ENCODE results near the gene STK39.

Gene STK39

DNA sequence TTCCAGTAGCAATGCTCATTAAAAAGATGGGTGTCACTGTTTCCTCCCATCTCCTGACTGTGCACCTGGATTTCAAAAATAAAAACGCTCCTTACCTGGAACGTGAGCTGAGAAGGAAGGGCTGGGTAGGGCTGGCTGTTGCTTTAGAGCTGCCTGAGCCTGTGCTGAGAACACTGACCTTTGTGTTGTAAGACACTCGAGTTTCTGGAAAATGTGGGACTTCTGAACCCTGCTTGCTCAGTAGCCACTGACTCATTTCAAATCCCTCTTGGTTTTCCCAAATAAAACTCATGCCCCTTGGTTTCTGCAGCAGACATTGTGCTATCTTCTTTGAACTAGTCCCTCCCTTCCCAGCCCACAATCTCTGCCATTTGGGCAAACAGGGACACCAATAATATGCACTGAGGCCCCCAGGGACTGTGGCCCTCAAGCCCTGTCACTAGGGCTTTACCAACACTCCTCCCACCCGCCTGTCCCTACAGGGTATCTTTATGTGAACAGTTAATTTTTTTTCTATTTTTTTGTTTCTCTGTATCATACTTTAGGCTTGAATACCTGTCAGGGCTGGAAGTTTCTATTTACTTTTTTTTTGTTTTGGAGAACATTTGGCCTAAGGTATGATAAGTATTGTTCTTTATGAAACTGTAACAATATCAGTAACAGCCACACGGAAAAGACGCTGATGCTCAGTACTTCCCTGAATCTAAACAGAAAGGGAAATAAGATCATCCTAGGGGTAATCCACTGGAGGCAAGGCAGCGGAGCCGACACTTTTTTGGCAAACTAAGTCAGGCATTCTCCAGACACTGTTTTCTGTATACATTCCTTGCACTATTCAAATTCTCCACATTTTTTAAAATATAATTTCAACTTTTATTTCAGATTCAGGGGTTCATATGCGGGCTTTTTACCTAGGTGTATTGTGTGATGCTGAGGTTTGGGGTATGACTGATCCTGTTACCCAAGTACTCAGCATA is 280.2 kb downstream of the STK39 start:
- Histone ChIP-seq H3K36me3 (ENCODE audit: control insufficient read depth in 1 of 2, insufficient read depth in 2 of 2, low read length in 2 of 2) (peaks cover 4 to 10% of the 10 kb centered on the region in 2 donors), H3K27ac (ENCODE audit: low read depth, low read length) (no peak overlapping the region), H3K9me3 (ENCODE audit: control insufficient read depth in 1 of 2, low read length in 2 of 2) (peaks cover 7 to 9% of the 10 kb centered on the region in 2 donors), H3K4me1 (ENCODE audit: control insufficient read depth in 1 of 2, insufficient read depth in 2 of 2, low read length in 2 of 2) (peaks cover 5 to 9% of the 10 kb centered on the region in 2 donors), H3K4me3 (ENCODE audit: low read depth in 1 of 2, low read length in 2 of 2) (no peak overlapping the region), H3K27me3 (ENCODE audit: control insufficient read depth in 1 of 2, insufficient read depth in 2 of 2, low read length in 2 of 2) (no peaks in the 10 kb centered on the region), H3K9ac (ENCODE audit: low read depth in 1 of 2, low read length in 2 of 2) (no peak overlapping the region)

GRCh38 chr2:167965907-167966761 is 281.3 kb downstream of the STK39 start:
- peaks cover 5 to 9% of the 10 kb centered on the region in 2 donors for H3K4me1 ChIP-seq (ENCODE audit: control insufficient read depth in 1 of 2, insufficient read depth in 2 of 2, low read length in 2 of 2)
- peaks cover 4 to 7% of the 10 kb centered on the region in 2 donors for H3K36me3 ChIP-seq (ENCODE audit: control insufficient read depth in 1 of 2, insufficient read depth in 2 of 2, low read length in 2 of 2)
- H3K9me3 ChIP-seq (ENCODE audit: control insufficient read depth in 1 of 2, low read length in 2 of 2): no peaks in the 10 kb centered on the region
- no peak overlapping the region for H3K4me3 ChIP-seq (ENCODE audit: low read depth in 1 of 2, low read length in 2 of 2)
- no peak overlapping the region for H3K27ac ChIP-seq (ENCODE audit: low read depth, low read length)
- no peaks in the 10 kb centered on the region for H3K27me3 ChIP-seq (ENCODE audit: control insufficient read depth in 1 of 2, insufficient read depth in 2 of 2, low read length in 2 of 2)
- H3K9ac ChIP-seq (ENCODE audit: low read depth in 1 of 2, low read length in 2 of 2): no peak overlapping the region

GRCh38 chr2:167964650-167965413 is 282.6 kb downstream of the STK39 start:
- H3K9me3 ChIP-seq (ENCODE audit: control insufficient read depth in 1 of 2, low read length in 2 of 2): no peaks in the 10 kb centered on the region
- peaks cover 5 to 9% of the 10 kb centered on the region in 2 donors for H3K4me1 ChIP-seq (ENCODE audit: control insufficient read depth in 1 of 2, insufficient read depth in 2 of 2, low read length in 2 of 2)
- peaks cover 10% of the 10 kb centered on the region in 2 donors for H3K36me3 ChIP-seq (ENCODE audit: control insufficient read depth in 1 of 2, insufficient read depth in 2 of 2, low read length in 2 of 2)
- no peak overlapping the region for H3K9ac ChIP-seq (ENCODE audit: low read depth in 1 of 2, low read length in 2 of 2)
- H3K4me3 ChIP-seq (ENCODE audit: low read depth in 1 of 2, low read length in 2 of 2): no peak overlapping the region
- H3K27ac ChIP-seq (ENCODE audit: low read depth, low read length): no peak overlapping the region
- no peaks in the 10 kb centered on the region for H3K27me3 ChIP-seq (ENCODE audit: control insufficient read depth in 1 of 2, insufficient read depth in 2 of 2, low read length in 2 of 2)

GRCh38 chr2:167963899-167964649 is 283.3 kb downstream of the STK39 start:
- H3K4me3 ChIP-seq (ENCODE audit: low read depth in 1 of 2, low read length in 2 of 2): no peak overlapping the region
- H3K4me1 ChIP-seq (ENCODE audit: control insufficient read depth in 1 of 2, insufficient read depth in 2 of 2, low read length in 2 of 2): peaks cover 5 to 9% of the 10 kb centered on the region in 2 donors
- H3K36me3 ChIP-seq (ENCODE audit: control insufficient read depth in 1 of 2, insufficient read depth in 2 of 2, low read length in 2 of 2): peaks cover 12 to 14% of the 10 kb centered on the region in 2 donors
- no peaks in the 10 kb centered on the region for H3K9me3 ChIP-seq (ENCODE audit: control insufficient read depth in 1 of 2, low read length in 2 of 2)
- H3K9ac ChIP-seq (ENCODE audit: low read depth in 1 of 2, low read length in 2 of 2): no peak overlapping the region
- no peaks in the 10 kb centered on the region for H3K27me3 ChIP-seq (ENCODE audit: control insufficient read depth in 1 of 2, insufficient read depth in 2 of 2, low read length in 2 of 2)
- H3K27ac ChIP-seq (ENCODE audit: low read depth, low read length): no peak overlapping the region

DNA sequence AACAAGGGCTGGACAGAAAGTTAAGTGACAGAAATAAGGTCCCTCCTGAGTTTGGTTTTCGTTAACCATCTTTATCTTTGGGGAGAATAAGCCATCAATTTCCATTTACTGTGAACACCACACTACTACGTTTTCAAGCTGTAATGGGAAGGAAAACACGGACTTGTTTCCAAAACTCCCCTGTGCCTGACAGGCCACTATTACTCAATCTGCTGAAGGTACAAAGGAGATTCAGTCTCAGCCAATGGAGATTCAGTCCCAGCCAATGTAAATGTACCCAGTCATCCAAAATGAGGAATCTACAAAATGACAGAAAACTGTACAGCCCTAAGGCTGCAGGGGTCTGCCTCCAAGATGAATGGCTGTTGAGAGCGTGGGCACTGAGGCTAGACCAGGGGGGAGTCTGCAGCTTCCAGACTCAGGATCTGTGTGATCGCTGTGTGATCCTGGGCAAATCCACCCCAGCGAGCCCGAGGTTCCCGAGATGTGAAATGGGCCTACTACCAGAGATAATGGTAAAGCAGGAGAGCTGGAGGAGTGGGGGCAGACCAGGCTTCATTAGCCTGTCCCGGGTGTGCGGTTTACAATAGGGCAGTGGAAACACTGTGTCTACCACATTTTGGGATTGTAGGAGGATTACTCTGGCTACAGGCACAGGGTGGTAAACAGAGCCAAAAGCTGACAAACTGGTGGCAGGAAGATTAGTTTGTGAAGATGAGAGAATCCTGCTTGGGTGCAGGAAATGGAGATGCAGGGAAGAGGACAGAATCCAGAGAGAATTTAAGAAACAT is 284.8 kb downstream of the STK39 start:
- Histone ChIP-seq H3K27ac (ENCODE audit: low read depth, low read length) (no peak overlapping the region), H3K27me3 (ENCODE audit: control insufficient read depth in 1 of 2, insufficient read depth in 2 of 2, low read length in 2 of 2) (no peaks in the 10 kb centered on the region), H3K4me3 (ENCODE audit: low read depth in 1 of 2, low read length in 2 of 2) (no peak overlapping the region), H3K4me1 (ENCODE audit: control insufficient read depth in 1 of 2, insufficient read depth in 2 of 2, low read length in 2 of 2) (peaks cover 5 to 9% of the 10 kb centered on the region in 2 donors), H3K9me3 (ENCODE audit: control insufficient read depth in 1 of 2, low read length in 2 of 2) (no peaks in the 10 kb centered on the region), H3K9ac (ENCODE audit: low read depth in 1 of 2, low read length in 2 of 2) (no peak overlapping the region), H3K36me3 (ENCODE audit: control insufficient read depth in 1 of 2, insufficient read depth in 2 of 2, low read length in 2 of 2) (peaks cover 12 to 14% of the 10 kb centered on the region in 2 donors)

DNA sequence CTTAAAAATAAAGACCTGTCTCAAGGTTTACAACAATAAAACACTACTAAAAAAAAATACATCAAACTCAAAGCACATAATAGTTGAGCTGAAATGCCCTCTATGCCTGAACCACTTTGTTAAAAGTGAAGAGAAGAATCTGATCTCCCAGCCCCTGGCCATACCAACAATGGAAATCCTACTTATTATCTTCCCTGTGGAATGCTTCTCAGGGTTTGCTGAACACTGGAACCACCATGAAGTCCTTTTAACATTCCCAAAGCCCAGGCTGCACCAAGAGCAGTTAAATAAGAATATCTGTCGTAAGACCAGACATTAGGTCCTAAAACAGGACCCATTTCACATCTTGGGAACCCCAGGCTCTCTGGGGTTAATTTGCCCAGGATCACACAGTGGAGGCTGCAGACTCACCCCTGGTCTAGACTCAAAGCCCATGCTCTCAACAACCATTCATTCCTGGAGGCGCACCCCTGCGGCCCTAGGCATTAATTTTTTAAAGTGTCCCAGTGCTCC is 285.8 kb downstream of the STK39 start:
- H3K4me1 ChIP-seq (ENCODE audit: control insufficient read depth in 1 of 2, insufficient read depth in 2 of 2, low read length in 2 of 2): peaks cover 0 to under 1% of the 10 kb centered on the region in 2 donors
- H3K9me3 ChIP-seq (ENCODE audit: control insufficient read depth in 1 of 2, low read length in 2 of 2): no peaks in the 10 kb centered on the region
- peaks cover 12 to 14% of the 10 kb centered on the region in 2 donors for H3K36me3 ChIP-seq (ENCODE audit: control insufficient read depth in 1 of 2, insufficient read depth in 2 of 2, low read length in 2 of 2)
- H3K27me3 ChIP-seq (ENCODE audit: control insufficient read depth in 1 of 2, insufficient read depth in 2 of 2, low read length in 2 of 2): no peaks in the 10 kb centered on the region
- H3K27ac ChIP-seq (ENCODE audit: low read depth, low read length): no peak overlapping the region
- H3K9ac ChIP-seq (ENCODE audit: low read depth in 1 of 2, low read length in 2 of 2): no peak overlapping the region
- no peak overlapping the region for H3K4me3 ChIP-seq (ENCODE audit: low read depth in 1 of 2, low read length in 2 of 2)

- Histone ChIP-seq H3K9me3 (ENCODE audit: control insufficient read depth in 1 of 2, low read length in 2 of 2) (no peaks in the 10 kb centered on the region), H3K27me3 (ENCODE audit: control insufficient read depth in 1 of 2, insufficient read depth in 2 of 2, low read length in 2 of 2) (no peaks in the 10 kb centered on the region), H3K27ac (ENCODE audit: low read depth, low read length) (no peak overlapping the region), H3K4me1 (ENCODE audit: control insufficient read depth in 1 of 2, insufficient read depth in 2 of 2, low read length in 2 of 2) (no peaks in the 10 kb centered on the region), H3K4me3 (ENCODE audit: low read depth in 1 of 2, low read length in 2 of 2) (no peak overlapping the region), H3K9ac (ENCODE audit: low read depth in 1 of 2, low read length in 2 of 2) (no peak overlapping the region), H3K36me3 (ENCODE audit: control insufficient read depth in 1 of 2, insufficient read depth in 2 of 2, low read length in 2 of 2) (peaks cover 12 to 14% of the 10 kb centered on the region in 2 donors)
These were observed 287.2 kb downstream of the STK39 start for GRCh38 chr2:167960089-167960747.

- no peak overlapping the region for H3K4me3 ChIP-seq (ENCODE audit: low read depth in 1 of 2, low read length in 2 of 2)
- H3K27ac ChIP-seq (ENCODE audit: low read depth, low read length): no peak overlapping the region
- H3K27me3 ChIP-seq (ENCODE audit: control insufficient read depth in 1 of 2, insufficient read depth in 2 of 2, low read length in 2 of 2): no peaks in the 10 kb centered on the region
These were observed 289.7 kb downstream of the STK39 start for GRCh38 chr2:167957662-167958061.

More at GRCh38 chr2:167957662-167958061, 289.7 kb downstream of the STK39 start:
- no peak overlapping the region for H3K9ac ChIP-seq (ENCODE audit: low read depth in 1 of 2, low read length in 2 of 2)
- H3K4me1 ChIP-seq (ENCODE audit: control insufficient read depth in 1 of 2, insufficient read depth in 2 of 2, low read length in 2 of 2): no peaks in the 10 kb centered on the region
- peaks cover 13 to 14% of the 10 kb centered on the region in 2 donors for H3K36me3 ChIP-seq (ENCODE audit: control insufficient read depth in 1 of 2, insufficient read depth in 2 of 2, low read length in 2 of 2)
- H3K9me3 ChIP-seq (ENCODE audit: control insufficient read depth in 1 of 2, low read length in 2 of 2): no peaks in the 10 kb centered on the region

All from duodenal mucosa (tissue), 2 donors.